ENCODE data around the gene AFF3. TPM values are rescaled to one million over a fixed set of nuclear protein-coding genes. Genes with fewer than 3 reads are reported as not detected.

Gene AFF3
- total RNA-seq, 4 donors from 2014 or later, result 5.3 to 216 (median 12.5) TPM

GRCh38 chr2:100018341-100019193, 123.8 kb downstream of the AFF3 start:
- H3K27me3 ChIP-seq, result no peaks in the 10 kb centered on the region
- H3K27ac ChIP-seq, result no peak overlapping the region
- no peaks in the 10 kb centered on the region for H3K36me3 ChIP-seq
- no peak overlapping the region for H3K4me3 ChIP-seq
- no peak for DNase-seq
- H3K9me3 ChIP-seq, result no peaks in the 10 kb centered on the region
- H3K4me1 ChIP-seq, result no peaks in the 10 kb centered on the region
- no peak for TF ChIP-seq POLR2A (IDR thresholded peaks at IDR 0.05)
- no peak for TF ChIP-seq CTCF (IDR thresholded peaks at IDR 0.05)

- H3K27me3 ChIP-seq, result no peaks in the 10 kb centered on the region
- H3K9me3 ChIP-seq, result no peaks in the 10 kb centered on the region
- H3K4me3 ChIP-seq, result no peak overlapping the region
- DNase-seq, result no peak
- no peak for TF ChIP-seq CTCF (IDR thresholded peaks at IDR 0.05)
- H3K36me3 ChIP-seq, result no peaks in the 10 kb centered on the region
- H3K27ac ChIP-seq, result no peak overlapping the region
- H3K4me1 ChIP-seq, result no peaks in the 10 kb centered on the region
Measured at GRCh38 chr2:100017633-100018032, 124.8 kb downstream of the AFF3 start.

GRCh38 chr2:100016756-100017155, 125.6 kb downstream of the AFF3 start:
- H3K4me1 ChIP-seq, result no peaks in the 10 kb centered on the region
- no peak overlapping the region for H3K27ac ChIP-seq
- no peak for DNase-seq
- no peak overlapping the region for H3K4me3 ChIP-seq
- no peaks in the 10 kb centered on the region for H3K36me3 ChIP-seq
- H3K27me3 ChIP-seq, result no peaks in the 10 kb centered on the region
- H3K9me3 ChIP-seq, result no peaks in the 10 kb centered on the region
- TF ChIP-seq CTCF (IDR thresholded peaks at IDR 0.05) (no peak), POLR2A (IDR thresholded peaks at IDR 0.05) (no peak)

GRCh38 chr2:100015849-100016248, 126.5 kb downstream of the AFF3 start:
- Histone ChIP-seq H3K9me3 (no peaks in the 10 kb centered on the region), H3K36me3 (no peaks in the 10 kb centered on the region), H3K27me3 (no peaks in the 10 kb centered on the region), H3K27ac (no peak overlapping the region), H3K4me1 (no peaks in the 10 kb centered on the region), H3K4me3 (no peak overlapping the region)
- no peak for TF ChIP-seq CTCF (IDR thresholded peaks at IDR 0.05)
- TF ChIP-seq POLR2A (IDR thresholded peaks at IDR 0.05), result no peak
- no peak for DNase-seq

- no peak overlapping the region for H3K4me3 ChIP-seq
- H3K4me1 ChIP-seq, result no peaks in the 10 kb centered on the region
- TF ChIP-seq CTCF (IDR thresholded peaks at IDR 0.05) (no peak), POLR2A (IDR thresholded peaks at IDR 0.05) (no peak)
- no peaks in the 10 kb centered on the region for H3K9me3 ChIP-seq
- H3K27me3 ChIP-seq, result no peaks in the 10 kb centered on the region
- no peak for DNase-seq
- no peak overlapping the region for H3K27ac ChIP-seq
- no peaks in the 10 kb centered on the region for H3K36me3 ChIP-seq
Measured at GRCh38 chr2:100013892-100014677, 128.3 kb downstream of the AFF3 start.
